Skeletal muscle satellite cell (primary cell): ENCODE measurements around the gene XPO6. TPM values are rescaled to one million over a fixed set of nuclear protein-coding genes. Genes with fewer than 3 reads are reported as not detected.
A peak's percentile ranks its signal among the peaks of the same experiment; 100 is the strongest.
"Not testable (repeated sequence)": the region's sequence is repeated elsewhere in the genome, so short reads cannot be mapped to it uniquely, and the experiment has no call there.

ENCODE experiments used
- H3K27me3 ChIP-seq: 2 replicates; pipeline ENCODE4 v1.7.0; 2013; ENCODE audit warnings: low read length; ENCODE audit not compliant: control insufficient read depth, insufficient read depth
- H3K36me3 ChIP-seq: 2 replicates; pipeline ENCODE4 v1.7.0; 2013; ENCODE audit warnings: mild to moderate bottlenecking, control low read depth, low read length; ENCODE audit not compliant: insufficient read depth
- H3K4me1 ChIP-seq: 2 replicates; pipeline ENCODE4 v1.7.0; 2013; ENCODE audit warnings: low read length; ENCODE audit not compliant: control insufficient read depth, insufficient read depth
- H3K4me2 ChIP-seq: 2 replicates; pipeline ENCODE4 v1.7.0; 2013; ENCODE audit warnings: mild to moderate bottlenecking, low read length
- H3K4me3 ChIP-seq: 2 replicates; pipeline ENCODE4 v1.7.0; 2013; ENCODE audit warnings: low read length
- H3K9ac ChIP-seq: 2 replicates; pipeline ENCODE4 v1.7.0; 2013; ENCODE audit warnings: mild to moderate bottlenecking, low read depth, low read length, moderate library complexity
- H3K9me3 ChIP-seq: replicated peaks from 2 replicates; pipeline ENCODE4 v1.7.0; 2013; ENCODE audit warnings: mild to moderate bottlenecking, control low read depth, low read length
- total RNA-seq: library from RNA; depleted of rRNA; stranded (reverse); fragments of >200 nt; gene quantifications from 2 replicates; pipeline ENCODE4 v1.2.3, GENCODE V29; 2012; rRNA removed

Gene XPO6
- total RNA-seq = 84.9 and 88.9 TPM in 2 replicates

- H3K4me1 ChIP-seq = peaks cover 24% of the 10 kb centered on the region
- peak within 1 kb of the TSS; percentile 98 for H3K9ac ChIP-seq
- peak within 1 kb of the TSS; percentile 86 for H3K4me3 ChIP-seq
- H3K27me3 ChIP-seq = no peaks in the 10 kb centered on the region
- no peaks in the 10 kb centered on the region for H3K9me3 ChIP-seq
- H3K4me2 ChIP-seq = peak within 1 kb of the TSS; percentile 98
- peaks cover 22% of the 10 kb centered on the region for H3K36me3 ChIP-seq
Measured at GRCh38 chr16:28211758-28212531, at the start of gene XPO6. Gene XPO6 (minus strand): TSS chr16:28211965. CDS start chr16:28211368, 597 bp downstream.

- Histone ChIP-seq H3K36me3 (no peaks in the 10 kb centered on the region), H3K27me3 (peaks cover 85% of the 10 kb centered on the region), H3K4me2 (no peak overlapping the region), H3K9ac (no peak overlapping the region), H3K9me3 (no peaks in the 10 kb centered on the region), H3K4me3 (no peak overlapping the region), H3K4me1 (no peaks in the 10 kb centered on the region)
Measured at GRCh38 chr16:28260193-28260592, 48.4 kb upstream of the XPO6 start.

- Histone ChIP-seq H3K36me3 (no peaks in the 10 kb centered on the region), H3K9ac (no peak overlapping the region), H3K4me1 (no peaks in the 10 kb centered on the region), H3K4me3 (no peak overlapping the region), H3K27me3 (peaks cover 84% of the 10 kb centered on the region), H3K4me2 (no peak overlapping the region), H3K9me3 (no peaks in the 10 kb centered on the region)
Measured at GRCh38 chr16:28259781-28260150, 48.0 kb upstream of the XPO6 start.

GRCh38 chr16:28259091-28259780 lies 47.5 kb upstream of the XPO6 start:
- no peak overlapping the region for H3K4me3 ChIP-seq
- no peak overlapping the region for H3K4me2 ChIP-seq
- no peaks in the 10 kb centered on the region for H3K9me3 ChIP-seq
- no peak overlapping the region for H3K9ac ChIP-seq
- H3K4me1 ChIP-seq = no peaks in the 10 kb centered on the region
- H3K27me3 ChIP-seq = peaks cover 81% of the 10 kb centered on the region
- no peaks in the 10 kb centered on the region for H3K36me3 ChIP-seq

- Histone ChIP-seq H3K27me3 (peaks cover 78% of the 10 kb centered on the region), H3K9me3 (no peaks in the 10 kb centered on the region), H3K4me2 (peak overlapping the region; percentile 58), H3K36me3 (no peaks in the 10 kb centered on the region), H3K4me1 (no peaks in the 10 kb centered on the region), H3K4me3 (no peak overlapping the region), H3K9ac (no peak overlapping the region)
Measured at GRCh38 chr16:28258567-28258966, 46.8 kb upstream of the XPO6 start.

GRCh38 chr16:28257256-28257655 lies 45.5 kb upstream of the XPO6 start:
- H3K36me3 ChIP-seq = no peaks in the 10 kb centered on the region
- no peak overlapping the region for H3K4me2 ChIP-seq
- H3K27me3 ChIP-seq = peaks cover 73% of the 10 kb centered on the region
- no peaks in the 10 kb centered on the region for H3K4me1 ChIP-seq
- H3K9me3 ChIP-seq = no peaks in the 10 kb centered on the region
- H3K4me3 ChIP-seq = no peak overlapping the region
- H3K9ac ChIP-seq = no peak overlapping the region

- Histone ChIP-seq H3K36me3 (no peaks in the 10 kb centered on the region), H3K4me2 (no peak overlapping the region), H3K9ac (no peak overlapping the region), H3K27me3 (peaks cover 66% of the 10 kb centered on the region), H3K4me1 (no peaks in the 10 kb centered on the region), H3K4me3 (no peak overlapping the region), H3K9me3 (no peaks in the 10 kb centered on the region)
Measured at GRCh38 chr16:28255838-28256237, 44.1 kb upstream of the XPO6 start.

GRCh38 chr16:28254158-28254557 lies 42.4 kb upstream of the XPO6 start:
- no peak overlapping the region for H3K4me2 ChIP-seq
- H3K27me3 ChIP-seq = peaks cover 56% of the 10 kb centered on the region
- no peak overlapping the region for H3K9ac ChIP-seq
- H3K4me3 ChIP-seq = no peak overlapping the region
- no peaks in the 10 kb centered on the region for H3K36me3 ChIP-seq
- H3K9me3 ChIP-seq = no peaks in the 10 kb centered on the region
- H3K4me1 ChIP-seq = no peaks in the 10 kb centered on the region

DNA sequence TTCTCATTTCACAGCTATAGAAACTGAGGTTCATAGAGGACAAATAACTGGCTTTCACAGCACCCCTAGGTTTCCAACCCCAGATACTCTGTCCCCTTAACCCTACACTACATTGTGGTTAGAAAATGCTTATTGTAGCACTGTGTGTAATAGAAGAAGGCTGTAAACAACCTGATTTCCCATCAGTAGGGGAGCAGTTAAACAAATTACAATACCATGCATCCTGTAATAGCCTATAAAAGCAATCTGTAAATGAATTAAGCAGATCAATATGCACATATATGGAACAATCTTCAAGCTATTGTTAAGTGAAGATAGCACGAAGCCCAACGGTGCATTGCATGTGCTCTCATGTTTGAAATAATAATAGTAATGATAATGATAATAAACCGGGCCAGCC lies 39.2 kb upstream of the XPO6 start:
- Histone ChIP-seq H3K9me3 (no peaks in the 10 kb centered on the region), H3K36me3 (no peaks in the 10 kb centered on the region), H3K9ac (no peak overlapping the region), H3K27me3 (peaks cover 36% of the 10 kb centered on the region), H3K4me1 (no peaks in the 10 kb centered on the region), H3K4me2 (no peak overlapping the region), H3K4me3 (no peak overlapping the region)

GRCh38 chr16:28249483-28249882 lies 37.7 kb upstream of the XPO6 start:
- not testable (repeated sequence) for H3K9ac ChIP-seq, H3K4me1 ChIP-seq, H3K4me3 ChIP-seq, H3K9me3 ChIP-seq, H3K4me2 ChIP-seq, H3K36me3 ChIP-seq
- peaks cover 30% of the 10 kb centered on the region for H3K27me3 ChIP-seq

- Histone ChIP-seq H3K9ac (no peak overlapping the region), H3K4me2 (no peak overlapping the region), H3K27me3 (peaks cover 19% of the 10 kb centered on the region), H3K4me3 (no peak overlapping the region), H3K4me1 (no peaks in the 10 kb centered on the region), H3K36me3 (no peaks in the 10 kb centered on the region), H3K9me3 (no peaks in the 10 kb centered on the region)
Measured at GRCh38 chr16:28241924-28242323, 30.2 kb upstream of the XPO6 start.
